Measurements from ENCODE around the gene ZNF562.
A peak's percentile ranks its signal among the peaks of the same experiment; 100 is the strongest.
"Not testable (repeated sequence)": the region's sequence is repeated elsewhere in the genome, so short reads cannot be mapped to it uniquely, and the experiment has no call there.

The ZNF562 gene

GRCh38 chr19:9674663-9675357, at the start of gene ZNF562:
Gene ZNF562, minus strand, starts transcription at chr19:9675100. Its CDS starts 14,356 bp downstream, at chr19:9660744.
- DNase-seq (ENCODE audit: low read depth), result peak; percentile 69

GRCh38 chr19:9724157-9724556, 49.3 kb upstream of the ZNF562 start:
- no peak for DNase-seq (ENCODE audit: low read depth)

- no peak for DNase-seq (ENCODE audit: low read depth)
Measured at GRCh38 chr19:9721861-9722260, 47.0 kb upstream of the ZNF562 start.

DNA sequence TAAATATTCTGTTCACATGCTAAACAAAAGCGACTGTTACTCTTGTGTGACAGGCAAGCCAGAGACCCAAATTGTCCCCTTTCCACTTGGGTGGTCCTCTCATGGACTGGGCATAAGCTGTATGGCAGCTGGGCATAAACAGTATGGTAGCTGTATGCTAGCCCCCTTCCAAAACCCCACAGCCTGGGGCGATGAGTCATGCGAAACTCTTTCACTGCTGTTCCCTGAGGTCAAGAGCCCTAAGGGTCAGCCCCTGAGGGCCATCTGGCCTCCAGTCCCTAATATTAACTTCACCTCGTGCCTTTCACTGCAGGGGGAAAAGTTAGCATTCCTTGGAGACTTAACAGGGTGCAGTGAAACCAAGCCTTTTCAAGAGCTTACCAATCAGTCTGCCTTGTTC, 45.6 kb upstream of the ZNF562 start:
- DNase-seq (ENCODE audit: low read depth), result no peak

DNA sequence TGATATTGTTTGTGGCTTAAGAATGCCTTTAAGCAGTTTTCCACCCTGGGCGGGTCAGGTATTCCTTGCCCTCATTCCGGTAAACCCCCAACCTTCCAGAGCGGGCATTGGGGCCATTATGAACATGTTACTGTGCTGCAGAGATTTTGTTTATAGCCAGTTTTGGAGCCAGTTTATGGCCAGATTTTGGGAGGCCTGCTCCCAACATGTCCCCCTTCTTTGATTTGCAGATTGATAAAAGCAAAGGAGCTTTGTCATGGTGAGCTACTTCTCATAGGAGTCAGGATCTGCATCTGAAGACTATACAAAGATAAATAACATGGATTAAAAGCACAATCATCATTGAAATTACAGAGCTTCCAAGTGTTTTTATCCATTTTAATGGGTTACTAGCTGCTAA, 36.9 kb upstream of the ZNF562 start:
- DNase-seq (ENCODE audit: low read depth), result no peak

DNA sequence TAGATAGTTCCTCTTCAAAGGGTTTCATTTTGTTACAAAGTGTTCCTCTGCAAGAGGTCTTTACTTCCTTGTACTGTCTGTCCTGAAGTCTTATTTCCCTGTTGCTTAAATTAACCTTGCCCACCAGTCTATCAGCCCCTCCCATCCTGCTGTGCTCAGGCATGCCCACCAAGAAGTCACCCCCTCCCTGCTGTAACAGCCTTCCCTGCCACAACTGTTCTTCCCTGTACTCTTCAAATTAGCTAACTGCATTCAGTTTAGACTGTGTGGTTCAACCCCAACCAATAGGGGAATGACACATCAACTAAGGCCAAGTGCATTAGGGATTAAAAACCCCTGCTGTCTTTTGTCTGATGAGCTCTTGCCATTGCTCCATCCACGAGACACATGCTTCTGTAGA, 34.4 kb upstream of the ZNF562 start:
- no peak for DNase-seq (ENCODE audit: low read depth)

- DNase-seq (ENCODE audit: low read depth), result no peak
Measured at GRCh38 chr19:9705836-9706235, 30.9 kb upstream of the ZNF562 start.

DNA sequence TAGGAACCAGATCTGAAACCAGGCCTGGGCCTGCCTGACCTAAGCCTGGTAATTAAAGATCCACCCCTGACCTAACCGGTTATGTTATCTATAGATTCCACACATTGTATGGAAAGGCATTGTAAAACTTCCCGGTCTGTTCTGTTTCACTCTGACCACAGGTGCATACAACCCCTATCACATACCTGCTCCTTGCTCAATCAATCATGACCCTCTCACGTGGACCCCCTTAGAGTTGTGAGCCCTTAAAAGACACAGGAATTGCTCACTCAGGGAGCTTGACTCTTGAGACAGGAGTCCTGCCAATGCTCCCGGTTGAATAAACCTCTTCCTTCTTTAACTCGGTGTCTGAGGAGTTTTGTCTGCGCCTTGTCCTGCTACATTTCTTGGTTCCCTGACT, 27.3 kb upstream of the ZNF562 start:
- DNase-seq (ENCODE audit: low read depth), result no peak

DNA sequence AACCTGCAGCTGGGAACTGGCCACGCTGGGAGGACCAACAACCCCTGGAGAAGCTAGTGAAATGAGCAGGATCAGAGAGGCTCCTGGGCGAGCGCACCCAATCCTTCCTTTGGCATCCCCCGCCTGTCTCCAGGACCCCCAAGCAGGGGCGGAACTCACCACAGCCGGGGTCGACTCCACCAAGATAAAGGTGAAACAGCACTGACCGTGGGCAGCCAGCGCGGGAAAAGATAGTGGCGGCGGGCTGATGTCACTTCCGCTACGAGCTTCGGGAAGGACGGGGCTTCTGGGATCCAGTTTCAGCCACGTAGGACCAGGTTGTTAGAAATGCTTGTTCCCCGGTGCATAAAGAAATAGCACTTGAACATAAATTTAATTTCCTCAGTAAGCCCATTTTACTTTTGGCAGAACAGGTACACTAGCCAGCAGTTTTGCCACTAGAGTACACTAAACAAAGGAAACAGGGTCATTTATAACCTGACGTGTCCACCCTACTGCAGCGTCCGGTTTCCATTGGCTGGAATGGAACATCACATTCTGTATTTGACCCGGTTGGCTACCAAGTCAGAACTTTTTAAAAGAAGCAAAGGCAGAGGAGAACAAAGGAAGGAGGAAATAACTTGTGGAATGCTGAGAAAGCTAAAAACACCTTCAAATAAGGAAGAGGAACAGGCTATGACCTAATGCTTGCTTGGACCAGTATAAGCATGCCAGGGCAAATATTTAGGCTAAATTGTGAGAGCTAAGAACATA, 25.5 kb upstream of the ZNF562 start:
- no peak for DNase-seq (ENCODE audit: low read depth)

DNA sequence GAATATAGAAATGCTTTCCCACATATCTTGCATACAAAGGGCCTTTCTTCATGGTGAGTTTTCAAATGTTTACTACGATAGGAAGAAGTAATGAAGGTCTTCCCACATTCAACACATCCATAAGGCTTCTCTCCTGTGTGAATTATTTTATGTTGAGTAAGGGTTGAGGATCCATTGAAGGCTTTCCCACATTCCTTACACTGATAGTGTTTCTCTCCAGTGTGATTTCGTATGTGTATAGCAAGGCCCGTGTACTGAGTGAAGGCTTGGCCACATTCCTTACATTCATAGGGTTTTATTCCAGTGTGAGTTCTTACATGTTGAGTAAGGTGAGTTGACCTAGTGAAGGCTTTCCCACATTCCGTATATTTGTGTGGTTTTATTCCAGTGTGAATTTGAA, 15.4 kb upstream of the ZNF562 start:
- not testable (repeated sequence) for DNase-seq (ENCODE audit: low read depth)

- not testable (repeated sequence) for DNase-seq (ENCODE audit: low read depth)
Measured at GRCh38 chr19:9679996-9680395, 5.1 kb upstream of the ZNF562 start.

DNA sequence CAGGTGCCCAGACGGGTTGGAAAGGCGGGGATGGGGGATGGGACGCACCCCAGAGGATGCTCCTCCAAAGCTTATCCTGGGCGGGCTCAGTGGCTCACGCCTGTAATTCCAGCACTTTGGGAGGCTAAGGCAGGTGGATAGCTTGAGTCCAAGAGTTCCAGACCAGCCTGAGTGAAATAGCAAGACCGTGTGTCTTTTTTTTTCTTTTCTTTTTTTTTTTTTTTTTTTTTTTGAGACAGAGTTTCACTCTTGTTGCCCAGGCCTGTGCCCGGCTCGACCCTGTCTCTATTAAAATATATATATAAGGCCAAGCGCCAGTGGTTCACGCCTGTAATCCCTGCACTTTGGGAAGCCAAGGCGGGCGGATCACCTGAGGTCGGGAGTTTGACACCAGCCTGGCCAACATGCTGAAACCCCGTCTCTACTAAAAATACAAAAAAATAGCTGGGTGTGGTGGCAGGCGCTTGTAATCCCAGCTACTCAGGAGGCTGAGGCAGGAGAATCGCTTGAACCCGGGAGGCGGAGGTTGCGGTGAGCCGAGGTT, 530 bp upstream of the ZNF562 start:
- not testable (repeated sequence) for DNase-seq (ENCODE audit: low read depth)

- DNase-seq (ENCODE audit: low read depth), result no peak
Measured at GRCh38 chr19:9673912-9674662, 813 bp downstream of the ZNF562 start.

DNA sequence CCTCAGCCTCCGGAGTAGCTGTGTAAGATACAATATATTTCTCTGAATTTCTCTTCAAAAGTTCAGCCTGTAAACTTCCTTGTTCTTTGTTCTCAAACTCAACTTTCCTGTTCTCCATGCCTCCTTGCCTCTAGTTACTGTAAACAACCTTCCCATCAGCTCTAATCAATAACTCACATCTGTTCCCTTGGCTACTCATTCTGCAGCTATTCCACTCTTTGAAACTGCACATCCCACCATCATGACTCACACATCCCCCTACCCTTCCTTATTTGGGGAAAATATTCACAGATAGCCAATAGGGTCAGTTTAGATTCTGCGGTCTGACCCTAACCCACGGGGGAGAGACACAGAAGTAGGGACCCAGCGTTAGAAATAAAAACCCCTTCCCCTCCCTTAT, 2.0 kb downstream of the ZNF562 start:
- DNase-seq (ENCODE audit: low read depth), result no peak

GRCh38 chr19:9671655-9672054, 3.2 kb downstream of the ZNF562 start:
- DNase-seq (ENCODE audit: low read depth), result no peak

- DNase-seq (ENCODE audit: low read depth), result no peak
Measured at GRCh38 chr19:9668544-9668943, 6.4 kb downstream of the ZNF562 start.

GRCh38 chr19:9667898-9668297, 7.0 kb downstream of the ZNF562 start:
- no peak for DNase-seq (ENCODE audit: low read depth)

GRCh38 chr19:9658769-9659168, 16.1 kb downstream of the ZNF562 start:
- DNase-seq (ENCODE audit: low read depth), result no peak

DNA sequence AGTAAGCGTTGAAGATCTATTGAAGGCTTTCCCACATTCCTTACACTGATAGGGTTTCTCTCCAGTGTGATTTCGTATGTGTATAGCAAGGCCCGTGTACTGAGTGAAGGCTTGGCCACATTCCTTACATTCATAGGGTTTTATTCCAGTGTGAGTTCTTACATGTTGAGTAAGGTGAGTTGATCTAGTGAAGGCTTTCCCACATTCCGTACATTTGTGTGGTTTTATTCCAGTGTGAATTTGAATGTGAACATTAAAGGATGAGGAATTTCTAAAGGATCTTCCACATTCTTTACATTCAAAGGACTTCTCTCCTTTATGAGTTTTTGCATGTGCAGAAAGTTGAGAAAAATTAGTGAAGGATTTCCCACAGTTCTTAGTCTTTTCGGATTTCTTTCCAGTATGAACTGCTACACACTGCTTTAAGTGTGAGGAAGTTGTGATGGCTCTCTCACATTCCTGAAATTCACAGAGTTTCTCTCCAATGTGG, 21.8 kb downstream of the ZNF562 start:
- DNase-seq (ENCODE audit: low read depth), result not testable (repeated sequence)

DNA sequence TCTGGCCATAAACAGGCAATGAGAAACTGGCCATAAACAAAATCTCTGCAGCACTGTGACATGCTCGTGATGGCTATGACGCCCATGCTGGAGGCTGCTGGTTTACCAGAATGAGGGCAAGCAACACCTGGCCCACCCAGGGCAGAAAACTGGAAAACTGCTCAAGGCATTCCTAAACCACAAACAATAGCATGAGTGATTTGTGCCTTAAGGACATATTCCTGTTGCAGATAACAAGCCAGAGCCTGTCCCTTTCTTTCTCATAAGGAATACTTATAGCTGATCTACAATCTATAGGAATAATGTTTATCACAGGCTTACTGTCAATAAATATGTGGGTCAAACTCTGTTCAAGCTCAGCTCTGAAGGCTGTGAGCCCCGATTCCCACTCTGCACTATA, 23.4 kb downstream of the ZNF562 start:
- not testable (repeated sequence) for DNase-seq (ENCODE audit: low read depth)

DNA sequence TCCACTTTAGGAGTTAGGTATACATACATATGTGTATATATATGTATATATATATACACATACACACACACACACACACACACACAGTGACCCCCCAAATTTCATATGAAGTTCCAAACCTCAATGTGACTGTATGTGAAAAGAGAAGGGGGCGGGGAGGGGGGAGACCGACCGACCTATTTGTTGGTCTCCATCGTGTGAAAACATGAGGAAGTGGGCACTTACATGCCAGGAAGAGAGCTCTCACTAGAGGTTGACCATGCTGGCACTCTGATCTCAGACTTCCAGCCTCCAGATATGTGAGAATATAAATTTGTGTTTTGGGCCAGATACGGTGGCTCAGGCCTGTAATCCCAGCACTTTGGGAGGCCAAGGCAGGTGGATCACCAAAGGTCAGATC, 24.6 kb downstream of the ZNF562 start:
- DNase-seq (ENCODE audit: low read depth), result no peak

DNA sequence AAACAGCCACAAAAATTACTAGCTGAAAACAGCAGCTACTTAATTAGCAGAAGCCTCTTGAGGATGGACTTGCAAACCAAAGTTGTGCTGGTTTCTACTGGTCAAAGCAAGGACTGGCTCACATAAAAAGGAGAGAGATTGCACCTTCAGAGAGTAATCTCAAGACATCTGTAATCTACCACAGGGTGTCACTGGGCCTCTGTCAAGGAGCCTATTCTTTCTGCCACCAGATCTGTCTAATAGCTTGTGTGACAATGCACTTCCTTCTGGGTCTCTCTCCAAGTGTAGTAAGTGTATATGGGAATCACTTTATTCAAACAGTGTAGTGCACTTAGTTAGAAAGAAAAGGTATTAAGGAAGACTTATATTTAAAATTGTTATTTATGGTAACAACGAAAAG, 29.4 kb downstream of the ZNF562 start:
- no peak for DNase-seq (ENCODE audit: low read depth)
